ENCODE results near the gene TBC1D23. TPM values are rescaled to one million over a fixed set of nuclear protein-coding genes. Genes with fewer than 3 reads are reported as not detected.
A peak's percentile ranks its signal among the peaks of the same experiment; 100 is the strongest.
"Not testable (repeated sequence)": the region's sequence is repeated elsewhere in the genome, so short reads cannot be mapped to it uniquely, and the experiment has no call there.

TBC1D23 gene
- total and polyA plus RNA-seq, 9 of the 15 experiments (the other 6 are each of a cell fraction or from before 2014, with no cell fraction given) = 23.4 to 85.8 (median 43.7) TPM

DNA sequence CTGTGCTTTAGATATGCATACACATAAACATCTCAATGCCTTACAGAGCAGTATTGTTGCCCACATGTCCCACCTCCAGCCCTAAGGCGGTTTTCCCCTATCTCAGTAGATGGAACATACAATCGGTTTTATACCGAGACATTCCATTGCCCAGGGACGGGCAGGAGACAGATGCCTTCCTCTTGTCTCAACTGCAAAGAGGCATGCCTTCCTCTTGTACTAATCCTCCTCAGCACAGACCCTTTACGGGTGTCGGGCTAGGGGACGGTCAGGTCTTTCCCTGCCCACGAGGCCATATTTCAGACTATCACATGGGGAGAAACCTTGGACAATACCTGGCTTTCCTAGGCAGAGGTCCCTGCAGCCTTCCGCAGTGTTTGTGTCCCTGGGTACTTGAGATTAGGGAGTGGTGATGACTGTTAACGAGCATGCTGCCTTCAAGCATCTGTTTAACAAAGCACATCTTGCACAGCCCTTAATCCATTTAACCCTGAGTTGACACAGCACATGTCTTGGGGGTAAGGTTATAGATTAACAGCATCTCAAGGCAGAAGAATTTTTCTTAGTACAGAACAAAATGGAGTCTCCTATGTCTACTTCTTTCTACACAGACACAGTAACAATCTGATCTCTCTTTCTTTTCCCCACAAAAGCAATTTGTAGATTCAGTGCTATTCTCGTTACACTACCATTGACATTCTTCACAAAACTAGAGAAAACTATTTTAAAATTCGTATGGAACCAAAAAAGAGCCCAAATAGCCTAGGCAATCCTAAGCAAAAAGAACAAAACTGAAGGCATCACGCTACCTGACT is 12.2 kb downstream of the TBC1D23 start:
- ATAC-seq; H2AFZ ChIP-seq (ENCODE audit: low read depth, low read length); H3K4me3 ChIP-seq; intact Hi-C loops (cut with micrococcal nuclease); H3K9me3 ChIP-seq (replicated peaks; ENCODE audit: control insufficient read depth, insufficient read depth, low read depth, low read length); H3K27me3 ChIP-seq (ENCODE audit: control insufficient read depth in 2 of 2, insufficient read depth in 2 of 2, low read length in 2 of 2); FAIRE-seq; H3K9me1 ChIP-seq (ENCODE audit: control insufficient read depth, insufficient read depth, low read length); BruUV-seq (replicated peaks); CTCF ChIA-PET (ENCODE audit: low intra/inter-chr PET ratio); H3K9ac ChIP-seq (ENCODE audit: insufficient read depth in 1 of 2, low read depth in 2 of 2, low read length in 2 of 2); DNase-seq (ENCODE audit: extremely low read depth in 1 of 4, low spot score in 3 of 4); POLR2A ChIA-PET; in situ Hi-C loops (cut with MboI); H3K36me3 ChIP-seq (ENCODE audit: control insufficient read depth, insufficient read depth, low read length); TF ChIP-seq NR2C1 (IDR thresholded peaks at IDR 0.05): not testable (repeated sequence)
- peaks cover 26% of the 10 kb centered on the region for H4K20me1 ChIP-seq (replicated peaks; ENCODE audit: control insufficient read depth, insufficient read depth, low read length)
- peaks cover 93% of the 10 kb centered on the region for H3K79me2 ChIP-seq (ENCODE audit: control insufficient read depth, insufficient read depth, low read length)
- peak overlapping the region; percentile 29; the same call in 1 of the 2 replicates for H3K4me2 ChIP-seq (ENCODE audit: insufficient read depth, low read length)
- peak overlapping the region; percentile 40; the same call in 1 of the 3 replicates for H3K27ac ChIP-seq (ENCODE audit: extremely low read depth, low read depth, low read length)
- WGBS (ENCODE audit: insufficient coverage, low coverage, missing lambda C conversion rate) = 13% methylated on average over 9 of the region's 13 CpGs
- H3K4me1 ChIP-seq (replicated peaks in 1 of 2; ENCODE audit: control insufficient read depth in 2 of 2, insufficient read depth in 2 of 2, low read length in 2 of 2) = peaks cover 0 to 44% of the 10 kb centered on the region in 2 experiments; a peak in 2 of 5 replicates
- peak; percentile 74; the same call in 1 of the 2 replicates for TF ChIP-seq DMBX1 (CRISPR knock-in tag; IDR thresholded peaks at IDR 0.05; ENCODE audit: borderline replicate concordance)
- TF ChIP-seq, protein P1, sequence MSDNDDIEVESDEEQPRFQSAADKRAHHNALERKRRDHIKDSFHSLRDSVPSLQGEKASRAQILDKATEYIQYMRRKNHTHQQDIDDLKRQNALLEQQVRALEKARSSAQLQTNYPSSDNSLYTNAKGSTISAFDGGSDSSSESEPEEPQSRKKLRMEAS (CRISPR knock-in tag; IDR thresholded peaks at IDR 0.05) = peak; percentile 51; the same call in 1 of the 2 replicates
- TF ChIP-seq NR2C1 (tag; IDR thresholded peaks at IDR 0.05) = peak; percentile 39; the same call in 1 of the 2 replicates
- TF ChIP-seq, protein P2, sequence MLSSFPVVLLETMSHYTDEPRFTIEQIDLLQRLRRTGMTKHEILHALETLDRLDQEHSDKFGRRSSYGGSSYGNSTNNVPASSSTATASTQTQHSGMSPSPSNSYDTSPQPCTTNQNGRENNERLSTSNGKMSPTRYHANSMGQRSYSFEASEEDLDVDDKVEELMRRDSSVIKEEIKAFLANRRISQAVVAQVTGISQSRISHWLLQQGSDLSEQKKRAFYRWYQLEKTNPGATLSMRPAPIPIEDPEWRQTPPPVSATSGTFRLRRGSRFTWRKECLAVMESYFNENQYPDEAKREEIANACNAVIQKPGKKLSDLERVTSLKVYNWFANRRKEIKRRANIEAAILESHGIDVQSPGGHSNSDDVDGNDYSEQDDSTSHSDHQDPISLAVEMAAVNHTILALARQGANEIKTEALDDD (IDR thresholded peaks at IDR 0.05) = peak; percentile 74; the same call in 1 of the 2 replicates
- TF ChIP-seq ZNF311 (CRISPR knock-in tag; IDR thresholded peaks at IDR 0.05) = peak; percentile 70; the same call in 1 of the 2 replicates
- TF ChIP-seq, protein P3, sequence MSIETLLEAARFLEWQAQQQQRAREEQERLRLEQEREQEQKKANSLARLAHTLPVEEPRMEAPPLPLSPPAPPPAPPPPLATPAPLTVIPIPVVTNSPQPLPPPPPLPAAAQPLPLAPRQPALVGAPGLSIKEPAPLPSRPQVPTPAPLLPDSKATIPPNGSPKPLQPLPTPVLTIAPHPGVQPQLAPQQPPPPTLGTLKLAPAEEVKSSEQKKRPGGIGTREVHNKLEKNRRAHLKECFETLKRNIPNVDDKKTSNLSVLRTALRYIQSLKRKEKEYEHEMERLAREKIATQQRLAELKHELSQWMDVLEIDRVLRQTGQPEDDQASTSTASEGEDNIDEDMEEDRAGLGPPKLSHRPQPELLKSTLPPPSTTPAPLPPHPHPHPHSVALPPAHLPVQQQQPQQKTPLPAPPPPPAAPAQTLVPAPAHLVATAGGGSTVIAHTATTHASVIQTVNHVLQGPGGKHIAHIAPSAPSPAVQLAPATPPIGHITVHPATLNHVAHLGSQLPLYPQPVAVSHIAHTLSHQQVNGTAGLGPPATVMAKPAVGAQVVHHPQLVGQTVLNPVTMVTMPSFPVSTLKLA (conservative IDR thresholded peaks at IDR 0.05) = peak; percentile 40 to 63; a peak in 3 of 4 replicates
- TF ChIP-seq NCOR1 (IDR thresholded peaks at IDR 0.05) = peak; percentile 76
- TF ChIP-seq, protein P4, sequence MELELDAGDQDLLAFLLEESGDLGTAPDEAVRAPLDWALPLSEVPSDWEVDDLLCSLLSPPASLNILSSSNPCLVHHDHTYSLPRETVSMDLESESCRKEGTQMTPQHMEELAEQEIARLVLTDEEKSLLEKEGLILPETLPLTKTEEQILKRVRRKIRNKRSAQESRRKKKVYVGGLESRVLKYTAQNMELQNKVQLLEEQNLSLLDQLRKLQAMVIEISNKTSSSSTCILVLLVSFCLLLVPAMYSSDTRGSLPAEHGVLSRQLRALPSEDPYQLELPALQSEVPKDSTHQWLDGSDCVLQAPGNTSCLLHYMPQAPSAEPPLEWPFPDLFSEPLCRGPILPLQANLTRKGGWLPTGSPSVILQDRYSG (tag; conservative IDR thresholded peaks at IDR 0.05; ENCODE audit: low read depth) = peak; percentile 77; the same call in 1 of the 2 replicates
- TF ChIP-seq NFIC (IDR thresholded peaks at IDR 0.05) = peak; percentile 67
- peak; percentile 73; the same call in 1 of the 2 replicates for TF ChIP-seq TAL1 (IDR thresholded peaks at IDR 0.05)
- TF ChIP-seq, protein P5, sequence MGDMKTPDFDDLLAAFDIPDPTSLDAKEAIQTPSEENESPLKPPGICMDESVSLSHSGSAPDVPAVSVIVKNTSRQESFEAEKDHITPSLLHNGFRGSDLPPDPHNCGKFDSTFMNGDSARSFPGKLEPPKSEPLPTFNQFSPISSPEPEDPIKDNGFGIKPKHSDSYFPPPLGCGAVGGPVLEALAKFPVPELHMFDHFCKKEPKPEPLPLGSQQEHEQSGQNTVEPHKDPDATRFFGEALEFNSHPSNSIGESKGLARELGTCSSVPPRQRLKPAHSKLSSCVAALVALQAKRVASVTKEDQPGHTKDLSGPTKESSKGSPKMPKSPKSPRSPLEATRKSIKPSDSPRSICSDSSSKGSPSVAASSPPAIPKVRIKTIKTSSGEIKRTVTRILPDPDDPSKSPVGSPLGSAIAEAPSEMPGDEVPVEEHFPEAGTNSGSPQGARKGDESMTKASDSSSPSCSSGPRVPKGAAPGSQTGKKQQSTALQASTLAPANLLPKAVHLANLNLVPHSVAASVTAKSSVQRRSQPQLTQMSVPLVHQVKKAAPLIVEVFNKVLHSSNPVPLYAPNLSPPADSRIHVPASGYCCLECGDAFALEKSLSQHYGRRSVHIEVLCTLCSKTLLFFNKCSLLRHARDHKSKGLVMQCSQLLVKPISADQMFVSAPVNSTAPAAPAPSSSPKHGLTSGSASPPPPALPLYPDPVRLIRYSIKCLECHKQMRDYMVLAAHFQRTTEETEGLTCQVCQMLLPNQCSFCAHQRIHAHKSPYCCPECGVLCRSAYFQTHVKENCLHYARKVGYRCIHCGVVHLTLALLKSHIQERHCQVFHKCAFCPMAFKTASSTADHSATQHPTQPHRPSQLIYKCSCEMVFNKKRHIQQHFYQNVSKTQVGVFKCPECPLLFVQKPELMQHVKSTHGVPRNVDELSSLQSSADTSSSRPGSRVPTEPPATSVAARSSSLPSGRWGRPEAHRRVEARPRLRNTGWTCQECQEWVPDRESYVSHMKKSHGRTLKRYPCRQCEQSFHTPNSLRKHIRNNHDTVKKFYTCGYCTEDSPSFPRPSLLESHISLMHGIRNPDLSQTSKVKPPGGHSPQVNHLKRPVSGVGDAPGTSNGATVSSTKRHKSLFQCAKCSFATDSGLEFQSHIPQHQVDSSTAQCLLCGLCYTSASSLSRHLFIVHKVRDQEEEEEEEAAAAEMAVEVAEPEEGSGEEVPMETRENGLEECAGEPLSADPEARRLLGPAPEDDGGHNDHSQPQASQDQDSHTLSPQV (IDR thresholded peaks at IDR 0.05) = peak; percentile 97
- TF ChIP-seq DPF2 (IDR thresholded peaks at IDR 0.05) = peak; percentile 49; the same call in 1 of the 2 replicates

Data from K562 (cell line).